PC-3 (cell line): Measurements from ENCODE around the gene PLPP6.

Experiments used
- EZH2 ChIP-seq: fragments of 300-600 bp; sonication (generic); IDR thresholded peaks from one replicate; pipeline ENCODE4 v1.6.1; 2017; ENCODE audit warnings: antibody characterized with exemption, mild to moderate bottlenecking, low read length; ENCODE audit not compliant: unreplicated experiment
- TF ChIP-seq, protein P1 (sequence below): fragments of 300-600 bp; sonication (generic); conservative IDR thresholded peaks from 2 replicates; pipeline ENCODE4 v1.5.1; 2017; ENCODE audit warnings: antibody characterized with exemption, low read depth, mild to moderate bottlenecking, low read length

DNA sequence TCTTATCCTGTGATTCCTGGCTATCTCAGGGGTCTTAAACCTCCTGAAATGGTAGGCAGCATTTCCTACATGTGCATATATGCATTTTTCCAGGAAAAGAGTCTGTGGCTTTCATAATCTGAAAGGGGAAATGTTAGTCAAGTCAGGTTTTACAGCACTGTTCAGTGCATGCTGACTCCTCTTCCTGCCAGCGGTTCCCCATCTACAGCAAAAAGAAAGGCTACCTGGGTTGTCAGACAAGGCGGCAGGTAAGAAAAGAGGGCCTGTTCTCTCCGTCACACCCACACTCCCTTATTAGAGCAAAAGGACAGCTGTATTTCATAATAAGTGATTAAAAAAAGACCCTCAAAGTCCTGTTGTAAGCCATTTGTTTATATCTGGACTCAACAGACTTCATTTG, 8.5 kb downstream of the PLPP6 start:
- TF ChIP-seq, protein P1, sequence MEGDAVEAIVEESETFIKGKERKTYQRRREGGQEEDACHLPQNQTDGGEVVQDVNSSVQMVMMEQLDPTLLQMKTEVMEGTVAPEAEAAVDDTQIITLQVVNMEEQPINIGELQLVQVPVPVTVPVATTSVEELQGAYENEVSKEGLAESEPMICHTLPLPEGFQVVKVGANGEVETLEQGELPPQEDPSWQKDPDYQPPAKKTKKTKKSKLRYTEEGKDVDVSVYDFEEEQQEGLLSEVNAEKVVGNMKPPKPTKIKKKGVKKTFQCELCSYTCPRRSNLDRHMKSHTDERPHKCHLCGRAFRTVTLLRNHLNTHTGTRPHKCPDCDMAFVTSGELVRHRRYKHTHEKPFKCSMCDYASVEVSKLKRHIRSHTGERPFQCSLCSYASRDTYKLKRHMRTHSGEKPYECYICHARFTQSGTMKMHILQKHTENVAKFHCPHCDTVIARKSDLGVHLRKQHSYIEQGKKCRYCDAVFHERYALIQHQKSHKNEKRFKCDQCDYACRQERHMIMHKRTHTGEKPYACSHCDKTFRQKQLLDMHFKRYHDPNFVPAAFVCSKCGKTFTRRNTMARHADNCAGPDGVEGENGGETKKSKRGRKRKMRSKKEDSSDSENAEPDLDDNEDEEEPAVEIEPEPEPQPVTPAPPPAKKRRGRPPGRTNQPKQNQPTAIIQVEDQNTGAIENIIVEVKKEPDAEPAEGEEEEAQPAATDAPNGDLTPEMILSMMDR = no peak
- no peak for TF ChIP-seq EZH2
